Fibroblast of the aortic adventitia (primary cell): ENCODE measurements around the gene DDR2. TPM values are rescaled to one million over a fixed set of nuclear protein-coding genes. Genes with fewer than 3 reads are reported as not detected.
"Not testable (repeated sequence)": the region's sequence is repeated elsewhere in the genome, so short reads cannot be mapped to it uniquely, and the experiment has no call there.

Experiments
- DNase-seq: peaks from one replicate; pipeline ENCODE4 v3.0.0-alpha.2; 2010; ENCODE audit warnings: low read depth
- H3K4me3 ChIP-seq: 2 replicates; pipeline ENCODE4 v1.5.1; 2011; ENCODE audit warnings: low read depth, mild to moderate bottlenecking, control low read depth, low read length, moderate library complexity
- CTCF ChIP-seq: IDR thresholded peaks from 2 replicates; pipeline ENCODE4 v1.5.1; 2011; ENCODE audit warnings: mild to moderate bottlenecking, low read length, control low read depth, inconsistent platforms; ENCODE audit not compliant: insufficient read depth
- total RNA-seq: library from RNA; depleted of rRNA; stranded (reverse); fragments of >200 nt; gene quantifications from 2 replicates; pipeline ENCODE4 v1.2.3, GENCODE V29; 2012; ENCODE audit warnings: low replicate concordance

DDR2 gene
- total RNA-seq: 356 and 379 TPM in 2 replicates

- H3K4me3 ChIP-seq: peak within 1 kb of the TSS; percentile 85
- peak; percentile 99 for DNase-seq
- TF ChIP-seq CTCF: no peak
Observed at GRCh38 chr1:162632217-162632666, at the start of gene DDR2. Gene DDR2, plus strand, starts transcription at chr1:162632464. Its CDS starts 86,600 bp downstream, at chr1:162719064.

DNA sequence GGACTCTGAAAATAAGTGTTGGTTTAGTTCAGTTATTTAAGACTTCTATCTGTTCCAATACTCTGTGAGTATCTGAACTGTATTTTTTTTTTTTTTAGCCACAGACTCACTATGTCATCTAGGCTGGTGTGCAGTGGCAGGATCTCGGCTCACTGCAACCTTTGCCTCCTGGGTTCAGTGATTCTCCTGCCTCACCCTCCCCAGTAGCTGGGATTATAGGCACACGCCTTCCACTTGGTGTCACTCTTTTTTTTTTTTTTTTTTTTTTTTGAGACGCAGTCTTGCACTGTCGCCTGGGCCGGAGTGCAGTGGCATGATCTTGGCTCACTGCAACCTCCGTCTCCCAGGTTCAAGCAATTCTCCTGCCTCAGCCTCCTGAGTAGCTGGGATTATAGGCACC lies 49.4 kb upstream of the DDR2 start:
- H3K4me3 ChIP-seq, DNase-seq: not testable (repeated sequence)

- not testable (repeated sequence) for DNase-seq, H3K4me3 ChIP-seq
Observed at GRCh38 chr1:162585101-162585500, 47.2 kb upstream of the DDR2 start.

- no peak overlapping the region for H3K4me3 ChIP-seq
- no peak for DNase-seq
- TF ChIP-seq CTCF: no peak
Observed at GRCh38 chr1:162587347-162587746, 44.9 kb upstream of the DDR2 start.

DNA sequence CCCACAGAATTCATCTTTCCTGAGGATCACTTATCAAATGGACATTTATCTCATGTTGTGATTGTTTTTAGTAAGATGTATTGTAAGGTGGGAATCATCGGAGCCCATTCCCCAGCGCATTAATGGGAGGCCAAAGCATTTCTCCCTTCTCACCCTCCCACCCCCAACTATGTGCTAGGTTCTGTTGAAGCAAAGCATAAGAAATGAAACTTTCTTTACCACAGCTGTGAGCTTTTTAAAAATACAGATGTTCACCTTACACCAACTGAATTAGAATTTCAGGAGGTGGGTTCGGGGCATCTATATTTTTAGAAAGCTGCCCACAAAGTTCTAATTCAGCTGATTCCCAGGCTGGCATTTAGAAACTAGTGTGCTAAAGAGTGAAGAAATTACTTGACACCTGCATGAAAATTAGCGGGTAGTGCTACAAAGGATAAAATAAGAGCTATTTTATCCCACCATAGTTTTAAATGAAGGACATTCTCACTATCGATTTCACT lies 44.5 kb upstream of the DDR2 start:
- TF ChIP-seq CTCF: no peak
- no peak for DNase-seq

GRCh38 chr1:162590101-162590500 lies 42.2 kb upstream of the DDR2 start:
- DNase-seq: no peak
- no peak for TF ChIP-seq CTCF

More for the DNA sequence above, 44.5 kb upstream of the DDR2 start:
- H3K4me3 ChIP-seq: no peak overlapping the region

DNA sequence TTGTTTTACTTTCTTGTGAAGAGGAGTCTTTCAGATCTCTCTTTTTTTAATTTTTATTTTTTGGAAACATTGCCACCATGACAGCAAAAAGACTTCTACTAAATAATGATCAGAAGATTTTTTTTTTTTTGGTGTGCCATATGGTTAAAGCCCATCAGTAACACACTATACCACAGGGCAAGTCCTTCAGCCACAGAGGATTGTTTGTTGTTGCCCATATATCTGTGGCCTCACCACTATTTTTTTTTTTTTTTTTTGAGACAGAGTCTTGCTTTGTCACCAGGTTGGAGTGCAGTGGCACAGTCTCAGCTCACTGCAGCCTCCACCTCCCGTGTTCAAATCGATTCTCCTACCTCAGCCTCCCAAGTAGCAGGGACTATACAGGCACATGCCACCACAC lies 41.6 kb upstream of the DDR2 start:
- no peak overlapping the region for H3K4me3 ChIP-seq
- no peak for TF ChIP-seq CTCF
- DNase-seq: no peak

More at GRCh38 chr1:162590101-162590500, 42.2 kb upstream of the DDR2 start:
- no peak overlapping the region for H3K4me3 ChIP-seq

GRCh38 chr1:162596514-162597170 lies 35.6 kb upstream of the DDR2 start:
- TF ChIP-seq CTCF: no peak
- no peak for DNase-seq
- no peak overlapping the region for H3K4me3 ChIP-seq
